Measurements from ENCODE around the gene TPT1.

TPT1 gene

DNA sequence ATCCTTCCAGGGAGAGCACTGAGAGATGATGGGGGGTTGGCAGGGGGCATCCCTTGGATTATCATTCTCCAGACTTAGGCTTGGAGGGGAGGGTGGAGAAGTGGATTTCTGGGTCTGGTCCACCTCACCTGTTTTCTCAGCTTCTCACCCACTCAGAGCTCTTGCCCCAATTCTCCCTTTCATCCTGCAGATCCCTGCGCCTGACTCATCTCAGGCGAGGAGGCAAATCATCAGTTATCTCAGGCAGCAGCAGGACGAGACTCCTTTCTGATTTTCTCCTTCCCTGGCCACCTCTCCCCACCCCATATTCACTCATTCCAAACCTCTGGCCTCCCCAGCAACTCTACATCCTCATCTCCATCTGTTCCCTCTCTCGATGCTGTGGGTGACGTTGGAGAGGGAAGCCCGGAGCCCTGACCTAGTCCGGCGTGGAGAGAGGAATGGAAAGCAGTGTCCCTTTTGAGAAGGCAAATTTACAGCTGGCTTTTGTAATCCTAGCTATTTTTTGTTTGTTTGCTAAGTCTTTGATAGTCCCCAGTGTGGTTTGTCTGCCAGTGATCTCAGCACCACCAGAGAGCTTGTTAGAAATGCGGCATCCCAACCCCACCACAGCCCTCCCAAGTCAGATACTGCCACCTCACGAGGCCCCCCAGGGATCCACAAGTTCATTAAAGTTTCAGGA is 24.0 kb upstream of the TPT1 start:
- H3K4me3 ChIP-seq (ENCODE audit: control insufficient read depth, low read depth, low read length): no peak overlapping the region
- DNase-seq (ENCODE audit: low read depth): no peak

DNA sequence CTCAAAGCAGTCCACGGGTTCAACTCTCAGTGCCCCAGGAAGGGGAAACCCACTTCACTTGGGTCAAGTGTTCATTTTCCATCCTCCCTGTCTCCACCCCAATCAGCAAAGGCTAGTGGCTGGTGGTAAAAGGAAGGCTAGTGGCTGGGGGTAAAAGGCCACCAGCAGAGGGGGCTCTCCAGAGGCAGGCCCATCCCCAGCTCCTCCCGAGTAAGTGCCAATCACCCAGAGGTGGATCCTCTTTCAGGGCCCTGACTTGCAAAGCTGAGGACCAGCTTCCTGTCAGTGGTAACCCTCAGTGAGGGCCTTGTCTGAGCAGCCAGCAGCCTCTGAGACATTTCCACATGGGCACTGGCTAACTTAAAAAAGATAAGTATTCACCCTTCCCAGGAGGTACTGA is 22.0 kb upstream of the TPT1 start:
- H3K4me3 ChIP-seq (ENCODE audit: control insufficient read depth, low read depth, low read length): no peak overlapping the region
- DNase-seq (ENCODE audit: low read depth): no peak
- TF ChIP-seq, protein P1, sequence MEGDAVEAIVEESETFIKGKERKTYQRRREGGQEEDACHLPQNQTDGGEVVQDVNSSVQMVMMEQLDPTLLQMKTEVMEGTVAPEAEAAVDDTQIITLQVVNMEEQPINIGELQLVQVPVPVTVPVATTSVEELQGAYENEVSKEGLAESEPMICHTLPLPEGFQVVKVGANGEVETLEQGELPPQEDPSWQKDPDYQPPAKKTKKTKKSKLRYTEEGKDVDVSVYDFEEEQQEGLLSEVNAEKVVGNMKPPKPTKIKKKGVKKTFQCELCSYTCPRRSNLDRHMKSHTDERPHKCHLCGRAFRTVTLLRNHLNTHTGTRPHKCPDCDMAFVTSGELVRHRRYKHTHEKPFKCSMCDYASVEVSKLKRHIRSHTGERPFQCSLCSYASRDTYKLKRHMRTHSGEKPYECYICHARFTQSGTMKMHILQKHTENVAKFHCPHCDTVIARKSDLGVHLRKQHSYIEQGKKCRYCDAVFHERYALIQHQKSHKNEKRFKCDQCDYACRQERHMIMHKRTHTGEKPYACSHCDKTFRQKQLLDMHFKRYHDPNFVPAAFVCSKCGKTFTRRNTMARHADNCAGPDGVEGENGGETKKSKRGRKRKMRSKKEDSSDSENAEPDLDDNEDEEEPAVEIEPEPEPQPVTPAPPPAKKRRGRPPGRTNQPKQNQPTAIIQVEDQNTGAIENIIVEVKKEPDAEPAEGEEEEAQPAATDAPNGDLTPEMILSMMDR (IDR thresholded peaks at IDR 0.05; ENCODE audit: control insufficient read depth, insufficient read depth, low read depth, low read length, missing control alignments): no peak

More for the DNA sequence above, 24.0 kb upstream of the TPT1 start:
- TF ChIP-seq, protein P1 (IDR thresholded peaks at IDR 0.05; ENCODE audit: control insufficient read depth, insufficient read depth, low read depth, low read length, missing control alignments): no peak

DNA sequence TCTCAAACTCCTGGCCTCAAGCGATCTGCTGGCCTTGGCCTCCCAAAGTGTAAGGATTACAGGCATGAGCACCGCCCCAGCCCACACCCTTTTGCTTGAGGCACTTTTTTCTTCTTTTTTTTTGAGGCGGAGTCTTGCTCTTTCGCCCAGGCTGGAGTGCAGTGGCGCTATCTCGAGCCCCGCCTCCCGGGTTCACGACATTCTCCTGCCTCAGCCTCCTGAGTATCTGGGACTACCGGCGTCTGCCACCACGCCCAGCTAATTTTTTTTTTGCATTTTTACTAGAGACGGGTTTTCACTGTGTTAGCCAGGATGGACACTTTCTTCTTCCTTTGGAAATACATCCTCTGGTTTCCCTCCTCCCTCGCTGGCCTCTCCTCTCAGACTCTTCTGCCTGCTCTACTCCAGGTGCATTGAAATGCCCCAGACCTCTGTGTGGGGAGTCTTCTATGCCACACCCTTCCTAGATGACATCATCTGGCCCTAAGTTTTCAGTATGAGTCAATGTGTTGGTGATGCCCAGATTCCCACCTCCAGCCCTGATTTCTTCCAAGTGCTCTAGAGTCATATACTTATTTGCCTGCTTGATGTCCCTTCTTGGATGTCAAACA is 20.7 kb upstream of the TPT1 start:
- DNase-seq (ENCODE audit: low read depth): no peak
- no peak overlapping the region for H3K4me3 ChIP-seq (ENCODE audit: control insufficient read depth, low read depth, low read length)

DNA sequence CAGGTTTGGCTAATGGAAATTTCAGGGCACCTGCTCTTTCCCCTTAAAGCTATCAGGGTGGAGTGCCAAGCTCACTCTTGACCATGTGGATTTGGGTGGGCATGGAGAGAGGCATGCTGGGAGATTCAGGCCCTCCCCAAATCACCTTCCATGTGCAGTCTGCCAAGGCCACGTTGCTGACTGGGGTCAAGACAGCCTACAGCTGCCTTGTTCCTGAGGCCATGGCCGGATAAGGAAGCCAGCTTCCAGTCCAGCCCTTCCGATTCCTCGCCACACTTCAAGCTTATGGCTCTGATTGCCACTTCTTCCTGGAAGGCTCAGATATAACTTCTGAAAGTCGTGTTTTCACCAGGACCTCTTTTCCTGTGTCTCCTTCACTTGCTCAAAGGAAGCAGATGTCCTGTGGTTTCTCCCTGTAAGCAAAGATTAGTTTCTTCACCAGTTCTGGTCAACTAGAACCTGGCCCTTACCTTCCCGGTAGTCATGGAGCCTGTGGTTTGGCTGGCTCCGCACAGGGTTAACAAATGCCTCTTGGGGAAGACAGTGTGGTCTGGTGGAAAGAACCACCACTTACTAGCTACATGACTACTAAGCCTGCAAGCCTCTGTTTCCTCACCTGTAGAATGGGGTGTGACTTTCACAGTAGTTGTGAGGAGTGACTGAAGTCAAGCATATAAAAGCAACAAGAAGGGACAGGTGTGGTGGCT is 16.1 kb upstream of the TPT1 start:
- no peak overlapping the region for H3K4me3 ChIP-seq (ENCODE audit: control insufficient read depth, low read depth, low read length)
- no peak for DNase-seq (ENCODE audit: low read depth)
- TF ChIP-seq, protein P1 (IDR thresholded peaks at IDR 0.05; ENCODE audit: control insufficient read depth, insufficient read depth, low read depth, low read length, missing control alignments): no peak

More for the DNA sequence above, 20.7 kb upstream of the TPT1 start:
- TF ChIP-seq, protein P1 (IDR thresholded peaks at IDR 0.05; ENCODE audit: control insufficient read depth, insufficient read depth, low read depth, low read length, missing control alignments): no peak

DNA sequence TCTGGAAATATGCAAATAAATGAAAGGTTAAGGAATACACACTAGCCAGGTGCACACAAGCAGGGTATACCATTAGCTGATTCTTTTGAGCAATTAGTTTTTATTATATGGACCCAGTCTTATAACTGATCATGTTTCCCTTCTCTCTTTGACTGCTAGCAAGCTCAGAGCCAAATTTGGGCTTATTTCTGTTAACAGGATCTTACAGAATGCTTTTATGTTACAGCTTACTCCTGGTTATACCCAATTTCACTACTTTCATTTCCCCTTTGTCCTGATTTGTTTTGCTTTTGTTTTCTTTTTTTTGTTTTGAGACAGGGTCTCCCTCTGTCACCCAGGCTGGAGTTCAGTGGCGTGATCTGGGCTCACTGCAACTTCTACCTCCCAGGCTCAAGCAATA is 12.9 kb upstream of the TPT1 start:
- TF ChIP-seq, protein P1 (IDR thresholded peaks at IDR 0.05; ENCODE audit: control insufficient read depth, insufficient read depth, low read depth, low read length, missing control alignments): no peak
- DNase-seq (ENCODE audit: low read depth): no peak
- no peak overlapping the region for H3K4me3 ChIP-seq (ENCODE audit: control insufficient read depth, low read depth, low read length)

DNA sequence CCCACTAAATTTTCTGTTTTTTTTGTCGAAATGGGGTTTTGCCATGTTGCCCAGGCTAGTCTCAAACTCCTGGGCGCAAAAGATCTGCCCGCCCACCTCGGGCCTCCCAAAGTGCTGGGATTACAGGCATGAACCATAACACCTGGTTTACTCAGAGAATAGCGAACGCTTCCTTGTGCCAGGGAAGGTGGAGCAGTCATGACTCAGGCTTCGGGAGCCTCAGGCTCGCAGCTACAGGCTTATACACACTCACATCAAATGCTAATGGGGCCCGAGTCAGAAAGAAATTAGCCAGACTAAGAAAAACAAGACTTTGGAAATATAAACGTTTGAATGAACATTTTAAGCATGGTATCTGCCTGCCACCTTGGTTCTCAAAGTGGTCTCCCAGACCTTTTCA is 11.0 kb upstream of the TPT1 start:
- TF ChIP-seq, protein P1 (IDR thresholded peaks at IDR 0.05; ENCODE audit: control insufficient read depth, insufficient read depth, low read depth, low read length, missing control alignments): no peak
- no peak overlapping the region for H3K4me3 ChIP-seq (ENCODE audit: control insufficient read depth, low read depth, low read length)
- no peak for DNase-seq (ENCODE audit: low read depth)

Measured in AG09309 (cell line).